HG03108 (cell line): ENCODE results near the gene SPHK2.
"Not testable (repeated sequence)": the region's sequence is repeated elsewhere in the genome, so short reads cannot be mapped to it uniquely, and the experiment has no call there.

Source experiments
- ATAC-seq: cut with Tn5 transposase; IDR thresholded peaks from one replicate; pipeline ENCODE4 v1.9.1; 2021; ENCODE audit warnings: moderate library complexity; ENCODE audit not compliant: unreplicated experiment

Gene SPHK2

GRCh38 chr19:48624067-48624594 is 4.8 kb downstream of the SPHK2 start:
- peak; percentile 65 for ATAC-seq

GRCh38 chr19:48624791-48625723 is 5.8 kb downstream of the SPHK2 start:
- no peak for ATAC-seq

GRCh38 chr19:48625891-48626327 is 6.6 kb downstream of the SPHK2 start:
- ATAC-seq: no peak

GRCh38 chr19:48627201-48627864 is 8.0 kb downstream of the SPHK2 start:
- no peak for ATAC-seq

GRCh38 chr19:48627865-48628314 is 8.6 kb downstream of the SPHK2 start:
- no peak for ATAC-seq

GRCh38 chr19:48628486-48629296 is 9.4 kb downstream of the SPHK2 start:
- no peak for ATAC-seq

- no peak for ATAC-seq
These were observed 9.9 kb downstream of the SPHK2 start for GRCh38 chr19:48629297-48629598.

- no peak for ATAC-seq
These were observed 10.4 kb downstream of the SPHK2 start for GRCh38 chr19:48629599-48630295.

GRCh38 chr19:48630296-48631063 is 11.2 kb downstream of the SPHK2 start:
- no peak for ATAC-seq

GRCh38 chr19:48631225-48631624 is 11.9 kb downstream of the SPHK2 start:
- ATAC-seq: no peak

GRCh38 chr19:48632286-48632685 is 13.0 kb downstream of the SPHK2 start:
- not testable (repeated sequence) for ATAC-seq

GRCh38 chr19:48632692-48633147 is 13.4 kb downstream of the SPHK2 start:
- ATAC-seq: no peak

- ATAC-seq: no peak
These were observed 14.1 kb downstream of the SPHK2 start for GRCh38 chr19:48633148-48634035.

- no peak for ATAC-seq
These were observed 14.7 kb downstream of the SPHK2 start for GRCh38 chr19:48634036-48634342.

- peak; percentile 23 for ATAC-seq
These were observed 15.3 kb downstream of the SPHK2 start for GRCh38 chr19:48634424-48635262.

- ATAC-seq: no peak
These were observed 16.1 kb downstream of the SPHK2 start for GRCh38 chr19:48635263-48635965.
